Measurements from ENCODE around the gene FREM2. TPM values are rescaled to one million over a fixed set of nuclear protein-coding genes. Genes with fewer than 3 reads are reported as not detected.

Gene FREM2
- total RNA-seq, 1 donor from 2014 or later: 4.8 TPM

GRCh38 chr13:38897521-38897920, 210.6 kb downstream of the FREM2 start:
- DNase-seq (ENCODE audit: low spot score): no peak

DNA sequence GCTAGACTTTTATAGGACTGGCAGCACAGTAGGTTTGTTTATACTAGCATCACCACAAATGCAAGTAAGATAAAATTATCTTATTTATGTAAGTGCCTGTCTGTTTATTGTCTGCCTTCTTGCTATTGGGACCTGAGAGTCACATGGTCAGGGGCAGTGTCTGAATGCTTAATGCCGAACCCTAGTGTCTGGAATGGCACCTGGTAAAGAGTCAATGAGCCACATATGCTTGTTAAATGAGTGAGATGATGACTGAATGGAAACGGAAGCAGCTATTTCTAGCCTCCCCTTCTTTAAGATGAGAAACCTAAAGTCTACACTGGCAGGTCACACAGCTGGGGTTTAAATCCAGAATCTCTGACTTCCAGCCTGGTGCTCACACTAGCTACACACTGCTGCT, 211.6 kb downstream of the FREM2 start:
- DNase-seq (ENCODE audit: low spot score): no peak

- no peak for DNase-seq (ENCODE audit: low spot score)
Measured at GRCh38 chr13:38899571-38899970, 212.7 kb downstream of the FREM2 start.

GRCh38 chr13:38900188-38900587, 213.3 kb downstream of the FREM2 start:
- DNase-seq (ENCODE audit: low spot score): no peak

DNA sequence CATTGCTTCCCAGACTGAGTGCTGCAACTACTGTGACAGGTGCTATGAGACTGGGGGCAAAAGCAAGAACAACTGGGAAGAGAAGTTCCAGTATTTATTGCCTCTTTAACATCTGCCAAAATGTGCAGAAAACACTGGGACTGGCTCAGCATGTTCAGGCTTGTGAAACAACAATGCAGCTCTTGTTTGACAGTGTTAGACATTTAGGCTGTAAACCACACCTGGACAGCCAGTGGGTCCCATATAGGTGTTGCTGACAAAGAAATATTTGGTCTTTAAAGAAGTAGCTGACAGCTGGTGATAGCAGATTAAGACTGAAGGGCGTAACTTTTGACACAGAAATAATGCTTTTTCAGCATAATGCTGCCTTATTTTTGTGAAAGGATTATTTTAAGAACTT, 215.7 kb downstream of the FREM2 start:
- peak; percentile 17 for DNase-seq (ENCODE audit: low spot score)

DNA sequence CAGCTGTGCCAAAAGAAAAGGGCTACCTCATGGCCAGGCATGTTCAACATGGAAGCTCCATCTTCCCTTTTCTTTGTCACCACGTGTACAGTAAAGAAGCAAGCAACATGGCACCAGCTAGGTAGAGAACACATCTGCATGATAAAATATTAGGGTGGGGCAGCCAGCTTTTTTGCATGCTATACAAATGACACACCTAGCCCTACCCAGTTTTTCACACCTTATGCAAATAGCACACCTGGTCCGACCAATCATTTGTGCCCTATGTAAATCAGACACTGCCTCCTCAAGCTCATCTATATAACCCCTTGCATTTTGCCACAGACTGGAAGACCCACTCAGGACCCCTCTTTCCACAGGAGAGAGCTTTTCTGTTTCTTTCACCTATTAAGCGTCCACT, 218.2 kb downstream of the FREM2 start:
- DNase-seq (ENCODE audit: low spot score): no peak

DNA sequence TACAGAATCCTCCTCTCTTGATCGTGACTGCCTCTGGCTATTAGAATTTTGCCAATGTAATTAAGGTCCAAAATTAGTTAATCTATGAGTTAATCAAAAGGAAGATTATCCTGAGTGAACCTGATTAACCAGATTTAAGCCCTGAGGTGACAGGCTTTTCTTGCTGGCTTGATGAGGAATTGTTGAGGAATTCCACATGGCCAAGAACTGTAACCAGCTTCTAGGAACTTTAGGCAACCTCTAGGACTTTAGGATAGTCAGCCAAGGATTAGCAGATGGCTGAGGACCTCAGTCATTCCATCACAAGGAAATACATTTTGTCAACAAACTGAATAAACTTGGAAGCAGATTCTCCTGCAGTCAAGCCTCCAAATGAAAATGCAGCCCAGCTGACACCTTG, 219.0 kb downstream of the FREM2 start:
- DNase-seq (ENCODE audit: low spot score): peak; percentile 8

GRCh38 chr13:38908574-38908973, 221.7 kb downstream of the FREM2 start:
- DNase-seq (ENCODE audit: low spot score): no peak

DNA sequence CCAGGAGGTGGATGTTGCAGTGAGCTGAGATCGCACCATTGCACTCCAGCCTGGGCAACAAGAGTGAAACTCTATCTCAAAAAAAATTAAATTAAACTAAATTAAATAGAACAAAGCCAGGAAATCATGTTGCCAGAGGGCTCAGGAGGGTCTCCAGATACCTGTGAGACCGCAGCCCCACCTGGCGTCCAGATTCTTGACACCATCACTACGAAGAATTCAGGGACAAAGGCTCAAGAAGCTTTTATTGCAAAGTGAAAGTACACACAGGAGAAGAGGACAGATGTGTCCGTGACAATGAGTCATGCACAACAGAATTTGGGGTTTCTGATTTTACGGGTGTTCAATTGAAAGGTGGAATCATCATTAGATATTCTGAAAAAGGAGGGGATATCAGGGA, 227.2 kb downstream of the FREM2 start:
- no peak for DNase-seq (ENCODE audit: low spot score)

DNA sequence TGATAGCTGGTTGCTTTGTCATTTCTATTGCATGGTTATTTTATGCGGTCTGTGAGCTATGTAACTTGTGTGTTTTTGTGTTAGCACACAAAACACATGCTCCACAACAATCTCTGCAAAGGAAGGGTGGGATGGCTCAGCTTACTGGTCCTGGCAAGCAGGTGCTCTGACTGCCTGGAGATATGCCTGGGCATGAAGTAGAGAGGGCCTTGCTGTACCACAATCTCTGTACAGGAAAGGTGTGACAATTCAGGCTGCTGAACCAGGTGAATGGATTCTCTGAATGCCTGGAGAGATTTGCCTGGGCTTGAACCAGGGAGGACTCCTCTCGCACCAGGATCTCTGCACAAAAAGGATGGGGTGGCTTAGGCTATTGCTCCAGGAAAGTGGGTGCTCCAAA, 234.2 kb downstream of the FREM2 start:
- DNase-seq (ENCODE audit: low spot score): no peak

- no peak for DNase-seq (ENCODE audit: low spot score)
Measured at GRCh38 chr13:38922170-38922569, 235.3 kb downstream of the FREM2 start.

DNA sequence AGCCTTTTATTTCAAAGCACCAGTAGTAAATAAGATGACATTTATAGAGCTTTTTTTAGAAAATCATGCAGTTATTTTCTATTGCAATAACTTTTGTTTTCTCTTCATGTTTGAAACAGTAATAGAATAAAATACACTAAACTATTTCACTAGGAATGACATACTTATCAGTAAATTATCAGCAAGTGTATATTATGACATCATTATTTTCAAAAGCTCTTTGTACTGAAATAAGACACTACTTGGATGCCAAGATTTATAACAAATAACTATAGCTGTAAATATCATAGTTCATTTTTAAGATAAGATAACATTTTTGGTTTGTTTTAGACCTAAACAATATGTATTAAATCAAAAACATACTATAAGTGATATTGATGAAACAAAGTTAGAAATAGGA, 246.9 kb downstream of the FREM2 start:
- DNase-seq (ENCODE audit: low spot score): no peak

Measured in umbilical cord (tissue), 2 donors.